NB4 (cell line): ENCODE measurements around the gene SLC26A1.

Experiments
- CTCF ChIP-seq: IDR thresholded peaks from one replicate; pipeline ENCODE4 v1.5.1; 2012; ENCODE audit warnings: low read depth, low read length
- MAX ChIP-seq: IDR thresholded peaks from 2 replicates; pipeline ENCODE4 v1.6.1; 2011; ENCODE audit warnings: low read depth, low read length
- MYC ChIP-seq: IDR thresholded peaks from 2 replicates; pipeline ENCODE4 v1.6.1; 2011; ENCODE audit warnings: low read depth, low read length
- POLR2A ChIP-seq: IDR thresholded peaks from 2 replicates; pipeline ENCODE4 v1.6.1; 2011; ENCODE audit warnings: mild to moderate bottlenecking; ENCODE audit not compliant: insufficient read length; ENCODE audit errors: extremely low read depth

GRCh38 chr4:958696-959337 lies 34.4 kb downstream of the SLC26A1 start:
- TF ChIP-seq CTCF, result no peak
- no peak for TF ChIP-seq POLR2A
- no peak for TF ChIP-seq MAX
- no peak for TF ChIP-seq MYC
